PC-9 (cell line): ENCODE results near the gene SETD7. TPM values are rescaled to one million over a fixed set of nuclear protein-coding genes. Genes with fewer than 3 reads are reported as not detected.
A peak's percentile ranks its signal among the peaks of the same experiment; 100 is the strongest.

Experiments used
- BruUV-seq: library from RNA; stranded (reverse); fragments of 400-500 nt; replicated peaks from 2 replicates; lab custom pipeline; 2021; lab: Mats Ljungman, UMichigan
- CTCF ChIA-PET: fragments of 300-600 bp; sonication (Branson Sonifier 250); formaldehyde crosslinking; loops from one replicate; lab custom pipeline; 2022; ENCODE audit warnings: antibody characterized with exemption; lab: Charles Lee
- POLR2A ChIA-PET: fragments of 300-600 bp; sonication (Branson Sonifier 250); formaldehyde crosslinking; loops from one replicate; lab custom pipeline; 2022; ENCODE audit warnings: antibody characterized with exemption; ENCODE audit not compliant: unreplicated experiment; lab: Charles Lee
- DNase-seq, 2 experiments: peaks; one replicate each; pipeline versions ENCODE4 v3.0.0 to v3.0.0-alpha.2; 2015 to 2022; ENCODE audit warnings: mixed read lengths in 1 of 2
- H2AFZ ChIP-seq: fragments of 200-600 bp; sonication (generic); 2 replicates; pipeline ENCODE4 v1.8.1; 2017; ENCODE audit warnings: antibody characterized with exemption
- H3F3A ChIP-seq: fragments of 200-600 bp; sonication (generic); 2 replicates; pipeline ENCODE4 v1.8.1; 2017; ENCODE audit warnings: antibody characterized with exemption, mild to moderate bottlenecking, low read depth; ENCODE audit not compliant: insufficient read depth
- H3K27ac ChIP-seq: fragments of 200-600 bp; sonication (generic); 2 replicates; pipeline ENCODE4 v1.6.1; 2016; ENCODE audit warnings: mixed run types
- H3K27me3 ChIP-seq: fragments of 200-600 bp; sonication (generic); 2 replicates; pipeline ENCODE4 v1.6.1; 2016; ENCODE audit warnings: low read depth, mixed run types; ENCODE audit not compliant: insufficient read depth
- H3K36me3 ChIP-seq: fragments of 200-600 bp; sonication (generic); 2 replicates; pipeline ENCODE4 v1.6.1; 2016; ENCODE audit warnings: low read depth, mixed run types
- H3K4me1 ChIP-seq: fragments of 200-600 bp; sonication (generic); replicated peaks from 2 replicates; pipeline ENCODE4 v1.6.1; 2016; ENCODE audit warnings: mixed run types; ENCODE audit not compliant: insufficient read depth
- H3K4me2 ChIP-seq: fragments of 200-600 bp; sonication (generic); 2 replicates; pipeline ENCODE4 v1.6.1; 2017; ENCODE audit warnings: mixed run types
- H3K4me3 ChIP-seq: fragments of 200-600 bp; sonication (generic); 2 replicates; pipeline ENCODE4 v1.6.1; 2016; ENCODE audit warnings: mixed run types
- H3K79me2 ChIP-seq: fragments of 200-600 bp; sonication (generic); 2 replicates; pipeline ENCODE4 v1.6.1; 2017; ENCODE audit warnings: low read depth, mixed run types
- H3K9me2 ChIP-seq: fragments of 200-600 bp; sonication (generic); 2 replicates; pipeline ENCODE4 v1.8.1; 2017; ENCODE audit warnings: mild to moderate bottlenecking; ENCODE audit not compliant: insufficient read depth
- H3K9me3 ChIP-seq: fragments of 200-600 bp; sonication (generic); 2 replicates; pipeline ENCODE4 v1.8.1; 2016; ENCODE audit warnings: low read depth; ENCODE audit not compliant: insufficient read depth
- H4K20me1 ChIP-seq: fragments of 200-600 bp; sonication (generic); 2 replicates; pipeline ENCODE4 v1.8.1; 2017; ENCODE audit not compliant: insufficient read depth
- CTCF ChIP-seq: fragments of 200-600 bp; sonication (generic); conservative IDR thresholded peaks from 2 replicates; pipeline ENCODE4 v1.6.1; 2017; ENCODE audit warnings: mixed run types, antibody characterized with exemption, mild to moderate bottlenecking, moderate library complexity
- EZH2 ChIP-seq: fragments of 200-600 bp; sonication (generic); IDR thresholded peaks from 2 replicates; pipeline ENCODE4 v1.8.0; 2017; ENCODE audit warnings: antibody characterized with exemption, low read depth
- intact Hi-C: fragments of 100-400 bp; cut with micrococcal nuclease; formaldehyde crosslinking; loops from one replicate; pipeline ENCODE4 v1.10.0; 2022; ENCODE audit not compliant: unreplicated experiment
- total RNA-seq: library from RNA; stranded (reverse); gene quantifications from 2 replicates; pipeline ENCODE4 v1.2.3, GENCODE V29; 2021

Gene SETD7
- total RNA-seq, 1 experiment from 2014 or later: 36.5 TPM

DNA sequence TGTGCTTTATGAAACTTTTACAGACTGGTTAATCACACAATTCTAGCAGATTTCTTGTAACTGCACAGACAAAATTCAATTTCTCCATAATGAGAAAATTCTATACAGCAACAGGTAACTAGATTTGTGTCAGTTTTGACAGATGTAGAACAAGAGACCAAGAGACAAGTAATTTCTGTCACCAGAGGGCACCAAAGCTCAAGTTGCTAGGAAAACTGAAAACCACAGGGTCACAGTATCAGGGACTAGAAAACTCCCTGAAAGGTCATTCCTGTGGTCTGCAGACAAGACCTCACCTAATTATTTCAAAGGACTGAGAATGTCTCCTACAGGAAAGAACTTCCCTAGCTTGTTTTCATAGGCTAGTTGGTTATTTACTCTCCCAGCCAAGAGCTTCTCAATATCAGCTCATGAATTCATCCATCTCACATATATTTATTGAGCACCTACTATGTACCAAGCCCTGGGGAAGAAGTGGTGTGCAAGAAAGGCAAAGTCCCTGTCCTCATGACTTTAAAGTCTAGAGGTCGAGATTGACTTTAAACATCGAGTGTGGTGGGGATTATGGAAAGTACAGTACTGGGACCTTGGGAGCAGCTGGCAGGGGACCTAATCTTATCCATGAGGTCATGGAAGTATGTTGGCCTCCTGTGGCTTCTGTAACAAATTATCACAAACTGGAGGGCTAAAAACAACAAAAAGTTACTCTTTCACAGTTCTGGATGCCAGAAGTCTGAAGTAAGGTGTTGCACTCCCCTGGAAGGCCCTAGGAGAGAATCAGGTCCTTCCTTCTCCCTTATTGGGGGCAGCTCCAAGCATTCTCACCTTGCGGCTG is 47.8 kb upstream of the SETD7 start:
- ChIA-PET CTCF (interaction anchor here (0.5 to 1.5 kb wide), 14 partner anchors 14 to 573 kb away, joined by 3 to 8 read pairs (median 4); no protein-coding TSS in a partner anchor), POLR2A (interaction anchor here (0.6 kb wide), 2 partner anchors 426 to 654 kb away, joined by 3 read pairs; no protein-coding TSS in a partner anchor)
- no peaks in the 10 kb centered on the region; the same call in 1 of the 2 replicates for H3K9me3 ChIP-seq
- BruUV-seq: no TSS peak
- TF ChIP-seq CTCF: peak; percentile 80
- no peak for TF ChIP-seq EZH2
- H3K79me2 ChIP-seq: no peaks in the 10 kb centered on the region
- H3K27me3 ChIP-seq: no peaks in the 10 kb centered on the region
- peak; percentile 56 to 85 for DNase-seq
- intact Hi-C loops: loop anchor here (1.0 to 2.0 kb wide), 4 partner anchors 42 to 756 kb away; no protein-coding TSS in a partner anchor
- no peak overlapping the region for H3K27ac ChIP-seq
- no peaks in the 10 kb centered on the region for H4K20me1 ChIP-seq
- no peaks in the 10 kb centered on the region for H3K9me2 ChIP-seq
- no peak overlapping the region for H3K4me3 ChIP-seq
- H3K36me3 ChIP-seq: no peaks in the 10 kb centered on the region
- H3K4me2 ChIP-seq: no peak overlapping the region
- H2AFZ ChIP-seq: no peak overlapping the region
- peaks cover 50% of the 10 kb centered on the region for H3K4me1 ChIP-seq
- peaks cover 23% of the 10 kb centered on the region for H3F3A ChIP-seq

GRCh38 chr4:139602776-139603360 is 46.8 kb upstream of the SETD7 start:
- no TSS peak for BruUV-seq
- H3K4me2 ChIP-seq: no peak overlapping the region
- no peak for TF ChIP-seq EZH2
- no peak for TF ChIP-seq CTCF
- no peaks in the 10 kb centered on the region for H3K36me3 ChIP-seq
- H3K79me2 ChIP-seq: no peaks in the 10 kb centered on the region
- no peaks in the 10 kb centered on the region for H4K20me1 ChIP-seq
- H3K9me2 ChIP-seq: no peaks in the 10 kb centered on the region
- no peaks in the 10 kb centered on the region for H3K27me3 ChIP-seq
- peaks cover 45% of the 10 kb centered on the region for H3K4me1 ChIP-seq
- no peaks in the 10 kb centered on the region; the same call in 1 of the 2 replicates for H3K9me3 ChIP-seq
- intact Hi-C loops: loop anchor here (1.0 to 2.0 kb wide), 4 partner anchors 42 to 756 kb away; no protein-coding TSS in a partner anchor
- no peak overlapping the region for H3K27ac ChIP-seq
- peaks cover 22% of the 10 kb centered on the region for H3F3A ChIP-seq
- DNase-seq: no peak
- ChIA-PET POLR2A (no interaction called here), CTCF (interaction anchor here (0.5 to 1.5 kb wide), 11 partner anchors 15 to 737 kb away, joined by 3 to 23 read pairs (median 5); no protein-coding TSS in a partner anchor)
- H2AFZ ChIP-seq: no peak overlapping the region
- H3K4me3 ChIP-seq: no peak overlapping the region

- Histone ChIP-seq H3K27ac (0 out of 2 replicates have a peak overlapping the region, but pooled peaks have one; percentile 33), H4K20me1 (no peaks in the 10 kb centered on the region), H3K4me2 (no peak overlapping the region), H3K9me2 (no peaks in the 10 kb centered on the region), H3K9me3 (no peaks in the 10 kb centered on the region; the same call in 1 of the 2 replicates), H3K27me3 (no peaks in the 10 kb centered on the region), H3F3A (peaks cover 30% of the 10 kb centered on the region), H3K36me3 (no peaks in the 10 kb centered on the region), H3K4me1 (peaks cover 45% of the 10 kb centered on the region), H3K79me2 (no peaks in the 10 kb centered on the region), H3K4me3 (no peak overlapping the region), H2AFZ (no peak overlapping the region)
- CTCF ChIA-PET: no interaction called here
- no TSS peak for BruUV-seq
- TF ChIP-seq CTCF (no peak), EZH2 (no peak)
- POLR2A ChIA-PET: no interaction called here
- no peak for DNase-seq
- intact Hi-C loops: no loop called here
Measured at GRCh38 chr4:139600662-139601061, 44.6 kb upstream of the SETD7 start.
